Parathyroid adenoma (tissue), 2 donors: Measurements from ENCODE around the gene FNDC3B.
"Not testable (repeated sequence)": the region's sequence is repeated elsewhere in the genome, so short reads cannot be mapped to it uniquely, and the experiment has no call there.

Experiments
- H2AFZ ChIP-seq: fragments of 300-600 bp; sonication (generic); one replicate; pipeline ENCODE4 v1.7.0; 2017; ENCODE audit warnings: antibody characterized with exemption, mild to moderate bottlenecking
- H3K27ac ChIP-seq: fragments of 300-600 bp; sonication (generic); one replicate; pipeline ENCODE4 v1.7.0; 2017
- H3K27me3 ChIP-seq: fragments of 300-600 bp; sonication (generic); one replicate; pipeline ENCODE4 v1.7.0; 2017; ENCODE audit warnings: low read length; ENCODE audit not compliant: control insufficient read depth, insufficient read depth
- H3K36me3 ChIP-seq: fragments of 300-600 bp; sonication (generic); one replicate; pipeline ENCODE4 v1.7.0; 2017; ENCODE audit warnings: low read length; ENCODE audit not compliant: control insufficient read depth, insufficient read depth
- H3K4me1 ChIP-seq: fragments of 300-600 bp; sonication (generic); one replicate; pipeline ENCODE4 v1.7.0; 2017; ENCODE audit warnings: control low read depth
- H3K4me2 ChIP-seq: fragments of 300-600 bp; sonication (generic); one replicate; pipeline ENCODE4 v1.7.0; 2017; ENCODE audit warnings: low read length
- H3K4me3 ChIP-seq: fragments of 300-600 bp; sonication (generic); one replicate; pipeline ENCODE4 v1.7.0; 2017; ENCODE audit warnings: low read depth, low read length
- H3K79me2 ChIP-seq: fragments of 300-600 bp; sonication (generic); one replicate; pipeline ENCODE4 v1.7.0; 2017; ENCODE audit warnings: control low read depth
- H3K9ac ChIP-seq: fragments of 300-600 bp; sonication (generic); one replicate; pipeline ENCODE4 v1.7.0; 2017; ENCODE audit warnings: mild to moderate bottlenecking
- H3K9me3 ChIP-seq: fragments of 300-600 bp; sonication (generic); one replicate; pipeline ENCODE4 v1.7.0; 2017; ENCODE audit warnings: low read length; ENCODE audit not compliant: control insufficient read depth
- CTCF ChIP-seq: fragments of 300-600 bp; sonication (generic); IDR thresholded peaks from one replicate; pipeline ENCODE4 v1.7.0; 2017; ENCODE audit warnings: antibody characterized with exemption, mild to moderate bottlenecking
- donor health status: primary hyperparathyroidism.

The FNDC3B gene

GRCh38 chr3:172087602-172088580 is 48.5 kb downstream of the FNDC3B start:
- Histone ChIP-seq H3K9ac (no peak overlapping the region), H3K4me1 (peaks cover 2% of the 10 kb centered on the region)

GRCh38 chr3:172089250-172089649 is 49.9 kb downstream of the FNDC3B start:
- no peak for TF ChIP-seq CTCF
- H3K4me1 ChIP-seq, result peaks cover 2% of the 10 kb centered on the region
- no peak overlapping the region for H3K4me2 ChIP-seq
- no peak overlapping the region for H3K27ac ChIP-seq
- H3K9ac ChIP-seq, result no peak overlapping the region
- H3K9me3 ChIP-seq, result no peaks in the 10 kb centered on the region
- H3K4me3 ChIP-seq, result no peak overlapping the region
- H3K79me2 ChIP-seq, result peaks cover 14% of the 10 kb centered on the region
- no peaks in the 10 kb centered on the region for H3K27me3 ChIP-seq
- H2AFZ ChIP-seq, result no peak overlapping the region
- H3K36me3 ChIP-seq, result no peaks in the 10 kb centered on the region

More at GRCh38 chr3:172087602-172088580, 48.5 kb downstream of the FNDC3B start:
- Histone ChIP-seq H3K36me3 (no peaks in the 10 kb centered on the region), H3K27ac (no peak overlapping the region), H3K27me3 (no peaks in the 10 kb centered on the region), H3K79me2 (peaks cover 22% of the 10 kb centered on the region), H2AFZ (no peak overlapping the region), H3K4me2 (no peak overlapping the region), H3K9me3 (no peaks in the 10 kb centered on the region), H3K4me3 (no peak overlapping the region)
- TF ChIP-seq CTCF, result no peak

- no peak overlapping the region for H3K4me3 ChIP-seq
- no peaks in the 10 kb centered on the region for H3K36me3 ChIP-seq
- H2AFZ ChIP-seq, result no peak overlapping the region
- H3K9ac ChIP-seq, result no peak overlapping the region
- no peaks in the 10 kb centered on the region for H3K9me3 ChIP-seq
- peaks cover 16% of the 10 kb centered on the region for H3K79me2 ChIP-seq
- H3K27ac ChIP-seq, result no peak overlapping the region
- no peak for TF ChIP-seq CTCF
- H3K4me1 ChIP-seq, result peaks cover 2% of the 10 kb centered on the region
- H3K27me3 ChIP-seq, result no peaks in the 10 kb centered on the region
- no peak overlapping the region for H3K4me2 ChIP-seq
These were observed 50.7 kb downstream of the FNDC3B start for GRCh38 chr3:172090035-172090434.

GRCh38 chr3:172092658-172093057 is 53.3 kb downstream of the FNDC3B start:
- no peak for TF ChIP-seq CTCF
- Histone ChIP-seq H3K4me3 (no peak overlapping the region), H3K9me3 (no peaks in the 10 kb centered on the region), H3K4me1 (no peaks in the 10 kb centered on the region), H3K9ac (no peak overlapping the region), H3K36me3 (no peaks in the 10 kb centered on the region), H3K27ac (no peak overlapping the region), H3K4me2 (no peak overlapping the region), H3K27me3 (no peaks in the 10 kb centered on the region), H3K79me2 (peaks cover 16% of the 10 kb centered on the region), H2AFZ (no peak overlapping the region)

- peaks cover 14% of the 10 kb centered on the region for H3K79me2 ChIP-seq
- H3K27me3 ChIP-seq, H3K4me3 ChIP-seq, H3K4me1 ChIP-seq, H3K9me3 ChIP-seq, H2AFZ ChIP-seq, H3K4me2 ChIP-seq, H3K9ac ChIP-seq, H3K36me3 ChIP-seq, H3K27ac ChIP-seq: not testable (repeated sequence)
These were observed 54.4 kb downstream of the FNDC3B start for GRCh38 chr3:172093581-172094443.
